ENCODE measurements around the gene ULK3.

Gene ULK3

GRCh38 chr15:74789741-74790079 lies 53.2 kb downstream of the ULK3 start:
- H3K36me3 Mint-ChIP-seq (ENCODE audit: low read depth), result peaks cover 58% of the 10 kb centered on the region
- H3K27ac Mint-ChIP-seq, result peak overlapping the region; percentile 98
- peak overlapping the region; percentile 88 for H3K4me3 Mint-ChIP-seq

GRCh38 chr15:74789171-74789631 lies 53.8 kb downstream of the ULK3 start:
- Mint-ChIP-seq H3K4me1 (ENCODE audit: low read depth) (peaks cover 77% of the 10 kb centered on the region), H3K27ac (peak overlapping the region; percentile 98), H3K9me3 (no peaks in the 10 kb centered on the region), H3K27me3 (ENCODE audit: low read depth) (no peaks in the 10 kb centered on the region), H3K4me3 (peak overlapping the region; percentile 88), H3K36me3 (ENCODE audit: low read depth) (peaks cover 62% of the 10 kb centered on the region)
- no peak for DNase-seq (ENCODE audit: low spot score)

More at GRCh38 chr15:74789741-74790079, 53.2 kb downstream of the ULK3 start:
- DNase-seq (ENCODE audit: low spot score), result no peak
- peaks cover 77% of the 10 kb centered on the region for H3K4me1 Mint-ChIP-seq (ENCODE audit: low read depth)
- no peaks in the 10 kb centered on the region for H3K9me3 Mint-ChIP-seq
- no peaks in the 10 kb centered on the region for H3K27me3 Mint-ChIP-seq (ENCODE audit: low read depth)

GRCh38 chr15:74788683-74789151 lies 54.2 kb downstream of the ULK3 start:
- H3K36me3 Mint-ChIP-seq (ENCODE audit: low read depth), result peaks cover 66% of the 10 kb centered on the region
- H3K27ac Mint-ChIP-seq, result peak overlapping the region; percentile 98
- peak overlapping the region; percentile 88 for H3K4me3 Mint-ChIP-seq
- no peaks in the 10 kb centered on the region for H3K27me3 Mint-ChIP-seq (ENCODE audit: low read depth)
- H3K4me1 Mint-ChIP-seq (ENCODE audit: low read depth), result peaks cover 75% of the 10 kb centered on the region
- no peaks in the 10 kb centered on the region for H3K9me3 Mint-ChIP-seq
- peak; percentile 70 for DNase-seq (ENCODE audit: low spot score)

- peak; percentile 20 for DNase-seq (ENCODE audit: low spot score)
- Mint-ChIP-seq H3K4me3 (peak overlapping the region; percentile 88), H3K4me1 (ENCODE audit: low read depth) (peaks cover 70% of the 10 kb centered on the region), H3K27ac (peak overlapping the region; percentile 98), H3K27me3 (ENCODE audit: low read depth) (no peaks in the 10 kb centered on the region), H3K36me3 (ENCODE audit: low read depth) (peaks cover 72% of the 10 kb centered on the region), H3K9me3 (no peaks in the 10 kb centered on the region)
These were observed 54.8 kb downstream of the ULK3 start for GRCh38 chr15:74788042-74788682.

GRCh38 chr15:74787251-74788041 lies 55.5 kb downstream of the ULK3 start:
- peak overlapping the region; percentile 88 for H3K4me3 Mint-ChIP-seq
- peaks cover 77% of the 10 kb centered on the region for H3K36me3 Mint-ChIP-seq (ENCODE audit: low read depth)
- peak; percentile 93 for DNase-seq (ENCODE audit: low spot score)
- H3K4me1 Mint-ChIP-seq (ENCODE audit: low read depth), result peaks cover 63% of the 10 kb centered on the region
- H3K9me3 Mint-ChIP-seq, result no peaks in the 10 kb centered on the region
- H3K27me3 Mint-ChIP-seq (ENCODE audit: low read depth), result no peaks in the 10 kb centered on the region
- H3K27ac Mint-ChIP-seq, result peak overlapping the region; percentile 98

GRCh38 chr15:74786551-74787165 lies 56.3 kb downstream of the ULK3 start:
- peaks cover 71% of the 10 kb centered on the region for H3K36me3 Mint-ChIP-seq (ENCODE audit: low read depth)
- DNase-seq (ENCODE audit: low spot score), result no peak
- H3K4me1 Mint-ChIP-seq (ENCODE audit: low read depth), result peaks cover 55% of the 10 kb centered on the region
- peak overlapping the region; percentile 88 for H3K4me3 Mint-ChIP-seq
- peak overlapping the region; percentile 98 for H3K27ac Mint-ChIP-seq
- H3K9me3 Mint-ChIP-seq, result no peaks in the 10 kb centered on the region
- no peaks in the 10 kb centered on the region for H3K27me3 Mint-ChIP-seq (ENCODE audit: low read depth)

All from T-helper 2 cell treated with Interferon-gamma antibody and Interleukin-4, amounts not matched to agents 5 μg/mL and 100 μg/mL, for 36 hours (primary cell).